Measurements from ENCODE around the gene TPSB2.
"Not testable (repeated sequence)": the region's sequence is repeated elsewhere in the genome, so short reads cannot be mapped to it uniquely, and the experiment has no call there.

TPSB2 gene

GRCh38 chr16:1230084-1230470 is at the start of gene TPSB2:
Gene TPSB2 (minus strand): TSS chr16:1230184. CDS start chr16:1229951, 233 bp downstream.
- not testable (repeated sequence) for DNase-seq (ENCODE audit: low read depth in 1 of 2, low spot score in 1 of 2)

GRCh38 chr16:1279081-1279944 is 49.3 kb upstream of the TPSB2 start:
- no peak for DNase-seq (ENCODE audit: low read depth in 1 of 2, low spot score in 1 of 2)

GRCh38 chr16:1278477-1278876 is 48.5 kb upstream of the TPSB2 start:
- no peak for DNase-seq (ENCODE audit: low read depth in 1 of 2, low spot score in 1 of 2)

- DNase-seq (ENCODE audit: low read depth in 1 of 2, low spot score in 1 of 2) = no peak
Observed at GRCh38 chr16:1277617-1278282, 47.8 kb upstream of the TPSB2 start.

- no peak for DNase-seq (ENCODE audit: low read depth in 1 of 2, low spot score in 1 of 2)
Observed at GRCh38 chr16:1277151-1277598, 47.2 kb upstream of the TPSB2 start.

GRCh38 chr16:1276580-1276878 is 46.5 kb upstream of the TPSB2 start:
- DNase-seq (ENCODE audit: low read depth in 1 of 2, low spot score in 1 of 2) = no peak

GRCh38 chr16:1275791-1276579 is 46.0 kb upstream of the TPSB2 start:
- DNase-seq (ENCODE audit: low read depth in 1 of 2, low spot score in 1 of 2) = no peak

GRCh38 chr16:1274767-1275166 is 44.8 kb upstream of the TPSB2 start:
- no peak for DNase-seq (ENCODE audit: low read depth in 1 of 2, low spot score in 1 of 2)

- no peak for DNase-seq (ENCODE audit: low read depth in 1 of 2, low spot score in 1 of 2)
Observed at GRCh38 chr16:1273816-1274215, 43.8 kb upstream of the TPSB2 start.

- DNase-seq (ENCODE audit: low read depth in 1 of 2, low spot score in 1 of 2) = no peak
Observed at GRCh38 chr16:1272453-1273198, 42.6 kb upstream of the TPSB2 start.

GRCh38 chr16:1271724-1272413 is 41.9 kb upstream of the TPSB2 start:
- DNase-seq (ENCODE audit: low read depth in 1 of 2, low spot score in 1 of 2) = not testable (repeated sequence)

- no peak for DNase-seq (ENCODE audit: low read depth in 1 of 2, low spot score in 1 of 2)
Observed at GRCh38 chr16:1271380-1271723, 41.4 kb upstream of the TPSB2 start.

GRCh38 chr16:1269418-1269817 is 39.4 kb upstream of the TPSB2 start:
- not testable (repeated sequence) for DNase-seq (ENCODE audit: low read depth in 1 of 2, low spot score in 1 of 2)

GRCh38 chr16:1265826-1266225 is 35.8 kb upstream of the TPSB2 start:
- DNase-seq (ENCODE audit: low read depth in 1 of 2, low spot score in 1 of 2) = no peak

- no peak for DNase-seq (ENCODE audit: low read depth in 1 of 2, low spot score in 1 of 2)
Observed at GRCh38 chr16:1265090-1265630, 35.2 kb upstream of the TPSB2 start.

GRCh38 chr16:1264345-1265089 is 34.5 kb upstream of the TPSB2 start:
- DNase-seq (ENCODE audit: low read depth in 1 of 2, low spot score in 1 of 2) = no peak

- no peak for DNase-seq (ENCODE audit: low read depth in 1 of 2, low spot score in 1 of 2)
Observed at GRCh38 chr16:1263591-1264344, 33.8 kb upstream of the TPSB2 start.

GRCh38 chr16:1262846-1263221 is 32.9 kb upstream of the TPSB2 start:
- DNase-seq (ENCODE audit: low read depth in 1 of 2, low spot score in 1 of 2) = no peak

Measured in stimulated activated CD4-positive, alpha-beta T cell treated with anti-CD3 and anti-CD28 coated beads, Interleukin-15, amount 100 ng/mL, for 1 hour (primary cell).